Uterus (tissue), 4 donors: ENCODE measurements around the gene SRSF4. TPM values are rescaled to one million over a fixed set of nuclear protein-coding genes. Genes with fewer than 3 reads are reported as not detected.
"Not testable (repeated sequence)": the region's sequence is repeated elsewhere in the genome, so short reads cannot be mapped to it uniquely, and the experiment has no call there.

Experiments
- DNase-seq, 2 donors: peaks; one replicate each; pipeline ENCODE4 v3.0.0-alpha.2; 2019 to 2020
- H3K27ac ChIP-seq, 2 donors: fragments of 200-600 bp; sonication (generic); 1 replicate in 1 of 2; 2 replicates in 1 of 2; pipeline ENCODE4 v1.5.1; 2016 to 2018
- H3K27me3 ChIP-seq, 2 donors: fragments of 200-600 bp; sonication (generic); one replicate each; pipeline ENCODE4 v1.5.1; 2018 to 2019; ENCODE audit warnings: control low read depth in 1 of 2
- H3K36me3 ChIP-seq, 2 donors: fragments of 200-600 bp; sonication (generic); one replicate each; pipeline ENCODE4 v1.5.1; 2019; ENCODE audit warnings: control low read depth in 1 of 2
- H3K4me1 ChIP-seq, 2 donors: fragments of 200-600 bp; sonication (generic); one replicate each; pipeline ENCODE4 v1.5.1; 2018 to 2019; ENCODE audit warnings: control low read depth in 1 of 2
- H3K4me3 ChIP-seq, 2 donors: fragments of 200-600 bp; sonication (generic); 1 replicate in 1 of 2; 2 replicates in 1 of 2; pipeline ENCODE4 v1.5.1; 2018 to 2019; ENCODE audit warnings: mild to moderate bottlenecking in 1 of 2
- H3K9me3 ChIP-seq, 2 donors: fragments of 200-600 bp; sonication (generic); one replicate each; pipeline ENCODE4 v1.5.1; 2019; ENCODE audit warnings: control low read depth in 1 of 2
- CTCF ChIP-seq, 4 experiments: fragments of 200-600 bp in 2 of 4; fragments of 450-650 bp in 2 of 4; sonication (generic) in 2 of 4; IDR thresholded peaks; one replicate each; pipeline ENCODE4 v1.5.1; 2016 to 2019; ENCODE audit warnings: antibody characterized with exemption in 4 of 4, mild to moderate bottlenecking in 2 of 4, moderate library complexity in 1 of 4
- POLR2A ChIP-seq, 2 donors: fragments of 450-650 bp; IDR thresholded peaks; one replicate each; pipeline ENCODE4 v1.6.1; 2016; ENCODE audit warnings: antibody characterized with exemption in 2 of 2, mild to moderate bottlenecking in 1 of 2, moderate library complexity in 1 of 2
- intact Hi-C: fragments of 100-400 bp; cut with DNase I; formaldehyde crosslinking; loops from one replicate; pipeline ENCODE4 v1.15.1; 2023; ENCODE audit warnings: low total_unique reads
- total RNA-seq, 4 donors: library from RNA; depleted of rRNA in 3 of 4; stranded (reverse); fragments of >200 nt in 3 of 4; gene quantifications; one replicate each; pipeline versions ENCODE4 v1.1.0 to v1.2.4, GENCODE V29; 2014 to 2023
- donor health status: DM: yes; HTN: yes; CAD: no.

Gene SRSF4
- total RNA-seq, 4 donors from 2014 or later, result 60.0 to 129 (median 69.0) TPM

GRCh38 chr1:29134695-29135028 is 47.0 kb downstream of the SRSF4 start:
- no peak overlapping the region for H3K4me3 ChIP-seq
- intact Hi-C loops, result no loop called here
- no peaks in the 10 kb centered on the region for H3K27me3 ChIP-seq
- no peaks in the 10 kb centered on the region for H3K36me3 ChIP-seq
- TF ChIP-seq CTCF (IDR thresholded peaks at IDR 0.05) (no peak), POLR2A (IDR thresholded peaks at IDR 0.05) (no peak)
- H3K27ac ChIP-seq, result no peak overlapping the region
- H3K4me1 ChIP-seq, result no peaks in the 10 kb centered on the region
- no peak for DNase-seq
- no peaks in the 10 kb centered on the region for H3K9me3 ChIP-seq

GRCh38 chr1:29133861-29134694 is 47.6 kb downstream of the SRSF4 start:
- Histone ChIP-seq H3K9me3 (no peaks in the 10 kb centered on the region), H3K4me1 (no peaks in the 10 kb centered on the region), H3K27ac (no peak overlapping the region), H3K36me3 (no peaks in the 10 kb centered on the region), H3K27me3 (no peaks in the 10 kb centered on the region), H3K4me3 (no peak overlapping the region)
- intact Hi-C loops, result no loop called here
- TF ChIP-seq POLR2A (IDR thresholded peaks at IDR 0.05), result no peak
- TF ChIP-seq CTCF (IDR thresholded peaks at IDR 0.05), result no peak
- DNase-seq, result no peak

- H3K9me3 ChIP-seq, H3K36me3 ChIP-seq, intact Hi-C loops, H3K27me3 ChIP-seq, DNase-seq, H3K4me3 ChIP-seq, H3K27ac ChIP-seq, H3K4me1 ChIP-seq: not testable (repeated sequence)
Observed at GRCh38 chr1:29131056-29131455, 50.6 kb downstream of the SRSF4 start.

- intact Hi-C loops, result loop anchor here (10.0 kb wide), 1 partner anchor 55 kb away; the partner anchor contains the start of gene SRSF4
- H3K4me1 ChIP-seq, result no peaks in the 10 kb centered on the region
- H3K27me3 ChIP-seq, result no peaks in the 10 kb centered on the region
- H3K4me3 ChIP-seq, result no peak overlapping the region
- H3K36me3 ChIP-seq, result no peaks in the 10 kb centered on the region
- H3K27ac ChIP-seq, result no peak overlapping the region
- TF ChIP-seq CTCF (IDR thresholded peaks at IDR 0.05) (no peak), POLR2A (IDR thresholded peaks at IDR 0.05) (no peak)
- H3K9me3 ChIP-seq, result no peaks in the 10 kb centered on the region
- DNase-seq, result no peak
Observed at GRCh38 chr1:29129916-29130315, 51.8 kb downstream of the SRSF4 start.

GRCh38 chr1:29128739-29129138 is 53.0 kb downstream of the SRSF4 start:
- Histone ChIP-seq H3K27me3 (no peaks in the 10 kb centered on the region), H3K36me3 (no peaks in the 10 kb centered on the region), H3K4me1 (no peaks in the 10 kb centered on the region), H3K27ac (no peak overlapping the region), H3K9me3 (no peaks in the 10 kb centered on the region), H3K4me3 (no peak overlapping the region)
- TF ChIP-seq POLR2A (IDR thresholded peaks at IDR 0.05) (no peak), CTCF (IDR thresholded peaks at IDR 0.05) (no peak)
- intact Hi-C loops, result loop anchor here (10.0 kb wide), 1 partner anchor 56 kb away; the partner anchor contains the start of gene SRSF4
- DNase-seq, result no peak
